MCF 10A (cell line): ENCODE data around the gene AK9. TPM values are rescaled to one million over a fixed set of nuclear protein-coding genes. Genes with fewer than 3 reads are reported as not detected.
"Not testable (repeated sequence)": the region's sequence is repeated elsewhere in the genome, so short reads cannot be mapped to it uniquely, and the experiment has no call there.

Source experiments
- BruUV-seq: library from RNA; stranded (reverse); fragments of 400-500 nt; replicated peaks from 2 replicates; lab custom pipeline; 2021; lab: Mats Ljungman, UMichigan
- CTCF ChIA-PET: fragments of 300-600 bp; sonication (Branson Sonifier 250); formaldehyde crosslinking; extraction: SDS; loops from one replicate; lab custom pipeline; 2021; ENCODE audit warnings: antibody characterized with exemption, inconsistent platforms; lab: Yijun Ruan, JAX
- POLR2A ChIA-PET: fragments of 300-600, 350-650 bp; sonication (Branson Sonifier 250); formaldehyde crosslinking; extraction: SDS; loops from one replicate; lab custom pipeline; 2020; ENCODE audit warnings: antibody characterized with exemption, inconsistent platforms; lab: Yijun Ruan, JAX
- DNase-seq: peaks from one replicate; pipeline ENCODE4 v3.0.0-alpha.2; 2018; ENCODE audit not compliant: unreplicated experiment
- H3K27ac Mint-ChIP-seq: one replicate; pipeline ENCODE4 v1.8.0; 2022; ENCODE audit warnings: mild to moderate bottlenecking, low read depth, mixed read lengths; ENCODE audit not compliant: unreplicated experiment
- H3K27me3 Mint-ChIP-seq: one replicate; pipeline ENCODE4 v1.8.0; 2022; ENCODE audit warnings: mixed read lengths; ENCODE audit not compliant: insufficient read depth, unreplicated experiment
- H3K36me3 Mint-ChIP-seq: one replicate; pipeline ENCODE4 v1.8.0; 2022; ENCODE audit warnings: mild to moderate bottlenecking, moderate library complexity, mixed read lengths; ENCODE audit not compliant: insufficient read depth, unreplicated experiment
- H3K4me1 Mint-ChIP-seq: one replicate; pipeline ENCODE4 v1.8.0; 2022; ENCODE audit warnings: mixed read lengths; ENCODE audit not compliant: insufficient read depth, unreplicated experiment
- H3K4me3 Mint-ChIP-seq: one replicate; pipeline ENCODE4 v1.8.0; 2022; ENCODE audit warnings: mild to moderate bottlenecking, moderate library complexity, mixed read lengths; ENCODE audit not compliant: unreplicated experiment
- H3K9me3 Mint-ChIP-seq: one replicate; pipeline ENCODE4 v1.8.0; 2022; ENCODE audit warnings: mixed read lengths; ENCODE audit not compliant: unreplicated experiment
- intact Hi-C: fragments of 100-400 bp; cut with micrococcal nuclease; formaldehyde crosslinking; loops from 2 replicates; pipeline ENCODE4 v1.14.1; 2022
- total RNA-seq: library from RNA; stranded (reverse); gene quantifications from 2 replicates; pipeline ENCODE4 v1.2.3, GENCODE V29; 2022
- TF ChIP-seq, protein P1 (sequence below): fragments of 200-600 bp; IDR thresholded peaks from one replicate; pipeline ENCODE4 v1.8.0; 2022; ENCODE audit warnings: antibody characterized with exemption, mild to moderate bottlenecking; ENCODE audit not compliant: unreplicated experiment

AK9 gene
- total RNA-seq, 1 experiment from 2014 or later, result 4.7 TPM

DNA sequence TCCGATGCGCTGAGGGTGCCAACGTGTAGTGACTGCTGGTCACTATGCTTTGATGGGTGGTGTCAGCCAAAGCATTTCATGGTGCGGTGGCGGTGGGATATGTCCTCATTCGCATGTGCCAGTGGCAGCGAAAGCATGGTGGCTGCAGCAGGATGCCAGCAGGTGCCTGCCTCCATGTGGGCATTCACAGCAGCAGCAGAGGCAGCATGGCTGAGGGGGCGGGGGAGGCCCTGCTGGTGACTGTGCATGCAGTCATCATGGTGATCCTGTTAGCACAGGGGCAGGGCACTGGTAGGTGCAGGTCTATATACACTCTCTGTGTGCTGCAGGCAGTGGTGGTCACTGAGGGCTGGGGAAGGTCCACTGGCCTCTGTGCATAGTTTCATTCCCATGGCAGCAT is 22.1 kb upstream of the AK9 start:
- CTCF ChIA-PET, result interaction anchor here (0.9 to 10.4 kb wide), 2 partner anchors 328 to 340 kb away, joined by 3 to 113 read pairs; no protein-coding TSS in a partner anchor
- Mint-ChIP-seq H3K4me3 (no peak overlapping the region), H3K27me3 (no peaks in the 10 kb centered on the region), H3K27ac (no peak overlapping the region), H3K36me3 (no peaks in the 10 kb centered on the region), H3K4me1 (peaks cover 4% of the 10 kb centered on the region), H3K9me3 (peaks cover 12% of the 10 kb centered on the region)
- intact Hi-C loops, result no loop called here
- DNase-seq, result peak; percentile 14
- TF ChIP-seq, protein P1, sequence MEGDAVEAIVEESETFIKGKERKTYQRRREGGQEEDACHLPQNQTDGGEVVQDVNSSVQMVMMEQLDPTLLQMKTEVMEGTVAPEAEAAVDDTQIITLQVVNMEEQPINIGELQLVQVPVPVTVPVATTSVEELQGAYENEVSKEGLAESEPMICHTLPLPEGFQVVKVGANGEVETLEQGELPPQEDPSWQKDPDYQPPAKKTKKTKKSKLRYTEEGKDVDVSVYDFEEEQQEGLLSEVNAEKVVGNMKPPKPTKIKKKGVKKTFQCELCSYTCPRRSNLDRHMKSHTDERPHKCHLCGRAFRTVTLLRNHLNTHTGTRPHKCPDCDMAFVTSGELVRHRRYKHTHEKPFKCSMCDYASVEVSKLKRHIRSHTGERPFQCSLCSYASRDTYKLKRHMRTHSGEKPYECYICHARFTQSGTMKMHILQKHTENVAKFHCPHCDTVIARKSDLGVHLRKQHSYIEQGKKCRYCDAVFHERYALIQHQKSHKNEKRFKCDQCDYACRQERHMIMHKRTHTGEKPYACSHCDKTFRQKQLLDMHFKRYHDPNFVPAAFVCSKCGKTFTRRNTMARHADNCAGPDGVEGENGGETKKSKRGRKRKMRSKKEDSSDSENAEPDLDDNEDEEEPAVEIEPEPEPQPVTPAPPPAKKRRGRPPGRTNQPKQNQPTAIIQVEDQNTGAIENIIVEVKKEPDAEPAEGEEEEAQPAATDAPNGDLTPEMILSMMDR, result no peak
- POLR2A ChIA-PET, result no interaction called here
- no TSS peak for BruUV-seq

DNA sequence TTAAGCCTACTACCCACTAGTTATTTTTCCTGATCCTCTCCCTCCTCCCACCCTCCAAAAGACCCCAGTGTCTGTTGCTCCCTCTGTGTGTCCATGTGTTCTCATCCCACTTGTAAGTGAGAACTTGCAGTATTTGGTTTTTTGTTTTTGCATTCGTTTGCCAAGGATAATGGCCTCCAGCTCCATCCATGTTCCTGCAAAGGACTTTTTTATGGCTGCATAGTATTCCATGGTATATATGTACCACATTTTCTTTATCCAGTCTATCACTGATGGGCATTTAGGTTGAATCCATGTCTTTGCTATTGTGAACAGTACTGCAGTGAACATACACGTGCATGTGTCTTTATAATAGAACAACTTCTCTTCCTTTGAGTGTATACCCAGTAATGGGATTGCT is 17.1 kb upstream of the AK9 start:
- not testable (repeated sequence) for H3K4me3 Mint-ChIP-seq, H3K27me3 Mint-ChIP-seq, DNase-seq, H3K4me1 Mint-ChIP-seq, BruUV-seq, H3K36me3 Mint-ChIP-seq, H3K27ac Mint-ChIP-seq
- ChIA-PET CTCF (interaction anchor here (0.7 to 10.4 kb wide), 2 partner anchors 20 to 333 kb away, joined by 3 to 113 read pairs; no protein-coding TSS in a partner anchor), POLR2A (interaction anchor here (0.5 kb wide), 1 partner anchor 16 kb away, joined by 3 read pairs; no protein-coding TSS in a partner anchor)
- intact Hi-C loops, result loop anchor here (10.0 kb wide), 1 partner anchor 523 kb away; no protein-coding TSS in a partner anchor
- H3K9me3 Mint-ChIP-seq, result peaks cover 12% of the 10 kb centered on the region

GRCh38 chr6:109706513-109706912 is 15.5 kb upstream of the AK9 start:
- no TSS peak for BruUV-seq
- Mint-ChIP-seq H3K4me1 (peaks cover 5% of the 10 kb centered on the region), H3K27ac (no peak overlapping the region), H3K9me3 (peaks cover 12% of the 10 kb centered on the region), H3K27me3 (no peaks in the 10 kb centered on the region), H3K36me3 (no peaks in the 10 kb centered on the region), H3K4me3 (no peak overlapping the region)
- ChIA-PET CTCF (interaction anchor here (1.0 to 15.3 kb wide), 2 partner anchors 113 to 333 kb away, joined by 4 to 337 read pairs; no protein-coding TSS in a partner anchor), POLR2A (no interaction called here)
- intact Hi-C loops, result loop anchor here (10.0 kb wide), 1 partner anchor 522 kb away; no protein-coding TSS in a partner anchor
- DNase-seq, result no peak
- TF ChIP-seq, protein P1, result no peak

DNA sequence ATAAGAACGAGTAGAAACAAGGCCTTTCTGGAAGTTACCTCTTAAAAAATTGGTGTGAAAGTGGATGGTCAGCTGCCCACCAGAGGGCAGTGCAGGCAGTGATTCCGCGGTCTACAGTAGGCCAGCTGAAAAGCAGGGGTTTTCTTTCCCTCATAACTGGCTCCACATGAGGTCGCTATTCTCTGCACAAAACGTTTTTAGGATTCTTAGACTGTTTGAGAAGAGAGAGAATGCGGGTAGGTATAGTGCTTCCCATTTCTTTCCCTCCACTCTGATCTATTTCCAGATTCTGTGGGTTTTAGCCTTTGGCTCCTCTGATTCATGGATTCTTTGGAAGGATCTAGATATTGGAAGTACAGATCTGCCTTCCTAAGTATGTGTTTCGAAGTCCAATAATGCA is 14.3 kb upstream of the AK9 start:
- ChIA-PET CTCF (interaction anchor here (0.7 to 15.3 kb wide), 19 partner anchors 9 to 689 kb away, joined by 3 to 337 read pairs (median 4); partner anchors contain the start of genes AK9 and FIG4), POLR2A (interaction anchor here (1.1 kb wide), 2 partner anchors 14 to 333 kb away, joined by 3 read pairs; partner anchors contain the start of genes AK9 and FIG4)
- DNase-seq, result peak; percentile 88
- H3K36me3 Mint-ChIP-seq, result no peaks in the 10 kb centered on the region
- H3K9me3 Mint-ChIP-seq, result peaks cover 12% of the 10 kb centered on the region
- no TSS peak for BruUV-seq
- no peak overlapping the region for H3K27ac Mint-ChIP-seq
- H3K4me3 Mint-ChIP-seq, result no peak overlapping the region
- H3K4me1 Mint-ChIP-seq, result peaks cover 5% of the 10 kb centered on the region
- H3K27me3 Mint-ChIP-seq, result no peaks in the 10 kb centered on the region
- TF ChIP-seq, protein P1, result peak; percentile 95
- intact Hi-C loops, result loop anchor here (1.0 to 10.0 kb wide), 7 partner anchors 161 to 685 kb away; partner anchors contain the start of gene CDC40
